Muscle of leg (tissue), 11 donors: ENCODE results near the gene FGF19. TPM values are rescaled to one million over a fixed set of nuclear protein-coding genes. Genes with fewer than 3 reads are reported as not detected.

Source experiments
- DNase-seq: peaks from one replicate; pipeline ENCODE4 v3.0.0; 2013
- H3K27ac ChIP-seq: one replicate; pipeline ENCODE4 v1.5.1; 2013; ENCODE audit warnings: mild to moderate bottlenecking, low read length, control low read depth
- H3K27me3 ChIP-seq: one replicate; pipeline ENCODE4 v1.6.1; 2013; ENCODE audit warnings: low read length; ENCODE audit not compliant: control insufficient read depth, insufficient read depth
- H3K36me3 ChIP-seq: one replicate; pipeline ENCODE4 v1.6.1; 2013; ENCODE audit warnings: low read length; ENCODE audit not compliant: control insufficient read depth, insufficient read depth
- H3K4me1 ChIP-seq: one replicate; pipeline ENCODE4 v1.6.1; 2013; ENCODE audit warnings: low read length; ENCODE audit not compliant: control insufficient read depth, insufficient read depth
- H3K4me3 ChIP-seq: one replicate; pipeline ENCODE4 v1.5.1; 2013; ENCODE audit warnings: low read length, control low read depth
- H3K9me3 ChIP-seq: replicated peaks from 2 replicates; pipeline ENCODE4 v1.6.1; 2013; ENCODE audit warnings: low read depth, low read length; ENCODE audit not compliant: control insufficient read depth
- WGBS: methylation state at CpG from one replicate; pipeline ENCODE4 v1.1.5; 2013; ENCODE audit warnings: missing lambda C conversion rate; ENCODE audit not compliant: insufficient coverage; 5-methylcytosine and 5-hydroxymethylcytosine counted together
- polyA plus RNA-seq, 8 donors: library from polyadenylated mRNA; unstranded; fragments of 120-200 nt; gene quantifications; one replicate each; pipeline versions ENCODE4 v1.2.1 to v1.2.3, GENCODE V29; 2013; ENCODE audit warnings: inconsistent platforms in 1 of 8, low replicate concordance in 1 of 8; ENCODE audit not compliant: insufficient read length in 8 of 8, insufficient read depth in 1 of 8
- total RNA-seq: library from RNA; stranded (reverse); fragments of 120-200 nt; gene quantifications from one replicate; pipeline ENCODE4 v1.2.4, GENCODE V29; 2013

Gene FGF19
- total and polyA plus RNA-seq, 9 donors, result 0.44 to 2.1 (median 1.2) TPM

GRCh38 chr11:69657456-69657910 is 46.3 kb downstream of the FGF19 start:
- WGBS, result 83% methylated on average over 12 of the region's 14 CpGs
- Histone ChIP-seq H3K9me3 (no peaks in the 10 kb centered on the region), H3K4me3 (no peak overlapping the region), H3K4me1 (peaks cover 18% of the 10 kb centered on the region), H3K36me3 (peaks cover 18% of the 10 kb centered on the region), H3K27me3 (no peaks in the 10 kb centered on the region), H3K27ac (no peak overlapping the region)
- no peak for DNase-seq

- DNase-seq, result no peak
Observed at GRCh38 chr11:69656536-69657455, 47.0 kb downstream of the FGF19 start.

GRCh38 chr11:69655479-69656428 is 48.1 kb downstream of the FGF19 start:
- Histone ChIP-seq H3K4me3 (no peak overlapping the region), H3K36me3 (peaks cover 29% of the 10 kb centered on the region), H3K27ac (no peak overlapping the region), H3K9me3 (no peaks in the 10 kb centered on the region), H3K4me1 (peaks cover 18% of the 10 kb centered on the region), H3K27me3 (no peaks in the 10 kb centered on the region)
- DNase-seq, result no peak
- WGBS, result 76% methylated on average over 11 of the region's 19 CpGs

More at GRCh38 chr11:69656536-69657455, 47.0 kb downstream of the FGF19 start:
- Histone ChIP-seq H3K4me1 (peaks cover 18% of the 10 kb centered on the region), H3K27ac (no peak overlapping the region), H3K4me3 (no peak overlapping the region), H3K27me3 (no peaks in the 10 kb centered on the region), H3K9me3 (no peaks in the 10 kb centered on the region), H3K36me3 (peaks cover 24% of the 10 kb centered on the region)
- whole genome bisulfite sequencing, result 85% methylated on average over 10 of the region's 20 CpGs

- WGBS, result 69% methylated on average over 20 of the region's 27 CpGs
- Histone ChIP-seq H3K9me3 (no peaks in the 10 kb centered on the region), H3K4me3 (no peak overlapping the region), H3K27ac (no peak overlapping the region), H3K27me3 (no peaks in the 10 kb centered on the region), H3K36me3 (peaks cover 36% of the 10 kb centered on the region), H3K4me1 (peaks cover 24% of the 10 kb centered on the region)
- DNase-seq, result no peak
Observed at GRCh38 chr11:69654660-69655478, 49.0 kb downstream of the FGF19 start.

- H3K9me3 ChIP-seq, result no peaks in the 10 kb centered on the region
- H3K27ac ChIP-seq, result no peak overlapping the region
- WGBS, result 82% methylated on average over 32 of the region's 38 CpGs
- no peak overlapping the region for H3K4me3 ChIP-seq
- no peak for DNase-seq
- H3K4me1 ChIP-seq, result peaks cover 29% of the 10 kb centered on the region
- no peaks in the 10 kb centered on the region for H3K27me3 ChIP-seq
- peaks cover 43% of the 10 kb centered on the region for H3K36me3 ChIP-seq
Observed at GRCh38 chr11:69654001-69654659, 49.7 kb downstream of the FGF19 start.

GRCh38 chr11:69653406-69653960 is 50.3 kb downstream of the FGF19 start:
- H3K36me3 ChIP-seq, result peaks cover 49% of the 10 kb centered on the region
- H3K4me3 ChIP-seq, result no peak overlapping the region
- WGBS, result 84% methylated on average over 6 of the region's 23 CpGs
- H3K9me3 ChIP-seq, result no peaks in the 10 kb centered on the region
- no peak for DNase-seq
- no peaks in the 10 kb centered on the region for H3K27me3 ChIP-seq
- no peak overlapping the region for H3K27ac ChIP-seq
- peaks cover 23% of the 10 kb centered on the region for H3K4me1 ChIP-seq

GRCh38 chr11:69652999-69653398 is 50.8 kb downstream of the FGF19 start:
- no peak overlapping the region for H3K27ac ChIP-seq
- 43% methylated on average over 5 of the region's 11 CpGs for WGBS
- H3K4me1 ChIP-seq, result peaks cover 18% of the 10 kb centered on the region
- no peaks in the 10 kb centered on the region for H3K9me3 ChIP-seq
- no peak overlapping the region for H3K4me3 ChIP-seq
- no peaks in the 10 kb centered on the region for H3K27me3 ChIP-seq
- DNase-seq, result no peak
- H3K36me3 ChIP-seq, result peaks cover 53% of the 10 kb centered on the region

GRCh38 chr11:69651834-69652620 is 51.8 kb downstream of the FGF19 start:
- no peak for DNase-seq
- Histone ChIP-seq H3K36me3 (peaks cover 63% of the 10 kb centered on the region), H3K9me3 (no peaks in the 10 kb centered on the region), H3K4me1 (peaks cover 15% of the 10 kb centered on the region), H3K27me3 (no peaks in the 10 kb centered on the region), H3K4me3 (no peak overlapping the region), H3K27ac (no peak overlapping the region)
- WGBS, result no CpG with 5 or more reads among the region's 15 CpGs
